ENCODE results near the gene FRMPD1. TPM values are rescaled to one million over a fixed set of nuclear protein-coding genes. Genes with fewer than 3 reads are reported as not detected.

Gene FRMPD1
- total and polyA plus RNA-seq, 2 of the 13 experiments (the other 11 are each of a cell fraction or from before 2014, with no cell fraction given) = not detected

GRCh38 chr9:37784616-37785483 lies 134.1 kb downstream of the FRMPD1 start, which contains the start of gene EXOSC3 (continued):
- TF ChIP-seq ZNF496 (CRISPR knock-in tag; IDR thresholded peaks at IDR 0.05; ENCODE audit: insufficient replicate concordance) (no peak), GATAD1 (CRISPR knock-in tag; IDR thresholded peaks at IDR 0.05) (peak; percentile 98), PAWR (CRISPR knock-in tag; IDR thresholded peaks at IDR 0.05; ENCODE audit: borderline replicate concordance) (no peak), CHD4 (IDR thresholded peaks at IDR 0.05; ENCODE audit: borderline replicate concordance, low read length) (no peak), ZNF616 (CRISPR knock-in tag; IDR thresholded peaks at IDR 0.05; ENCODE audit: low read depth) (peak; percentile 55; the same call in 1 of the 2 replicates), ZSCAN20 (CRISPR knock-in tag; IDR thresholded peaks at IDR 0.05; ENCODE audit: borderline replicate concordance) (no peak), ZNF530 (CRISPR knock-in tag; IDR thresholded peaks at IDR 0.05; ENCODE audit: low read depth) (no peak), TRIM24 (CRISPR knock-in tag; IDR thresholded peaks at IDR 0.05) (no peak), TFE3 (CRISPR knock-in tag; IDR thresholded peaks at IDR 0.05) (peak; percentile 62), NR2C2 (CRISPR knock-in tag; IDR thresholded peaks at IDR 0.05; ENCODE audit: borderline replicate concordance) (peak; percentile 88), NFIC (IDR thresholded peaks at IDR 0.05; ENCODE audit: low read length) (no peak), NCOA2 (CRISPR knock-in tag; IDR thresholded peaks at IDR 0.05) (peak; percentile 50), TEAD3 (CRISPR knock-in tag; optimal IDR thresholded peaks at IDR 0.05; ENCODE audit: borderline replicate concordance) (peak; percentile 48), ZNF704 (CRISPR knock-in tag; IDR thresholded peaks at IDR 0.05; ENCODE audit: borderline replicate concordance) (peak; percentile 28; the same call in 1 of the 2 replicates), GZF1 (CRISPR knock-in tag; IDR thresholded peaks at IDR 0.05) (no peak), RFX3 (CRISPR knock-in tag; IDR thresholded peaks at IDR 0.05) (no peak; the same call in 1 of the 2 replicates), CBFB (CRISPR knock-in tag; IDR thresholded peaks at IDR 0.05) (peak; percentile 58; the same call in 1 of the 2 replicates), ZNF276 (CRISPR knock-in tag; IDR thresholded peaks at IDR 0.05; ENCODE audit: low read depth) (peak; percentile 74; the same call in 1 of the 2 replicates), ZNF382 (CRISPR knock-in tag; IDR thresholded peaks at IDR 0.05; ENCODE audit: borderline replicate concordance) (no peak), ZNF672 (CRISPR knock-in tag; IDR thresholded peaks at IDR 0.05) (no peak), MIXL1 (CRISPR knock-in tag; IDR thresholded peaks at IDR 0.05) (peak; percentile 44; the same call in 1 of the 2 replicates), SYNCRIP (IDR thresholded peaks at IDR 0.05; ENCODE audit: insufficient read depth, low read depth, low read length) (no peak), KDM5A (IDR thresholded peaks at IDR 0.05; ENCODE audit: borderline replicate concordance, low read length) (peak; percentile 95), BCL3 (CRISPR knock-in tag; IDR thresholded peaks at IDR 0.05) (peak; percentile 96), ZNF510 (CRISPR knock-in tag; IDR thresholded peaks at IDR 0.05; ENCODE audit: low read depth) (peak; percentile 54; the same call in 1 of the 2 replicates)

Measured in HepG2 (cell line).